Measurements from ENCODE around the gene SPAG16. TPM values are rescaled to one million over a fixed set of nuclear protein-coding genes. Genes with fewer than 3 reads are reported as not detected.

The SPAG16 gene
- total RNA-seq, 1 experiment from 2014 or later: 30.0 TPM

- no peak for TF ChIP-seq CTCF (conservative IDR thresholded peaks at IDR 0.05)
- TF ChIP-seq EZH2 (IDR thresholded peaks at IDR 0.05; ENCODE audit: low read depth): no peak
- H3F3A ChIP-seq (ENCODE audit: insufficient read depth, low read depth): no peaks in the 10 kb centered on the region
- H3K9me3 ChIP-seq (ENCODE audit: insufficient read depth, low read depth): no peaks in the 10 kb centered on the region
- POLR2A ChIA-PET (ENCODE audit: unreplicated experiment): no interaction called here
- CTCF ChIA-PET: no interaction called here
- no peaks in the 10 kb centered on the region for H3K9me2 ChIP-seq (ENCODE audit: insufficient read depth)
- intact Hi-C loops (cut with micrococcal nuclease; ENCODE audit: unreplicated experiment): no loop called here
- no peaks in the 10 kb centered on the region for H3K36me3 ChIP-seq (ENCODE audit: low read depth)
- H3K27me3 ChIP-seq (ENCODE audit: insufficient read depth, low read depth): no peaks in the 10 kb centered on the region
- no peaks in the 10 kb centered on the region for H3K4me1 ChIP-seq (replicated peaks; ENCODE audit: insufficient read depth)
- BruUV-seq (replicated peaks): no TSS peak
- H3K4me2 ChIP-seq: no peak overlapping the region
- no peaks in the 10 kb centered on the region for H3K79me2 ChIP-seq (ENCODE audit: low read depth)
- H2AFZ ChIP-seq: no peak overlapping the region; the same call in 1 of the 2 replicates
- H3K27ac ChIP-seq: no peak overlapping the region
- no peaks in the 10 kb centered on the region for H4K20me1 ChIP-seq (ENCODE audit: insufficient read depth)
- no peak overlapping the region for H3K4me3 ChIP-seq
- DNase-seq: no peak
Observed at GRCh38 chr2:213544940-213545339, 260.7 kb downstream of the SPAG16 start.

GRCh38 chr2:213545481-213545880 lies 261.2 kb downstream of the SPAG16 start:
- TF ChIP-seq EZH2 (IDR thresholded peaks at IDR 0.05; ENCODE audit: low read depth) (no peak), CTCF (conservative IDR thresholded peaks at IDR 0.05) (no peak)
- ChIA-PET POLR2A (ENCODE audit: unreplicated experiment) (no interaction called here), CTCF (no interaction called here)
- Histone ChIP-seq H3K4me1 (replicated peaks; ENCODE audit: insufficient read depth) (no peaks in the 10 kb centered on the region), H3K27ac (no peak overlapping the region), H3K36me3 (ENCODE audit: low read depth) (no peaks in the 10 kb centered on the region), H3F3A (ENCODE audit: insufficient read depth, low read depth) (no peaks in the 10 kb centered on the region), H3K4me2 (no peak overlapping the region), H2AFZ (no peak overlapping the region), H4K20me1 (ENCODE audit: insufficient read depth) (no peaks in the 10 kb centered on the region), H3K27me3 (ENCODE audit: insufficient read depth, low read depth) (no peaks in the 10 kb centered on the region), H3K79me2 (ENCODE audit: low read depth) (no peaks in the 10 kb centered on the region), H3K9me2 (ENCODE audit: insufficient read depth) (no peaks in the 10 kb centered on the region), H3K9me3 (ENCODE audit: insufficient read depth, low read depth) (no peaks in the 10 kb centered on the region), H3K4me3 (no peak overlapping the region)
- no peak for DNase-seq
- BruUV-seq (replicated peaks): no TSS peak
- intact Hi-C loops (cut with micrococcal nuclease; ENCODE audit: unreplicated experiment): no loop called here

- CTCF ChIA-PET: no interaction called here
- DNase-seq: no peak
- Histone ChIP-seq H3K27me3 (ENCODE audit: insufficient read depth, low read depth) (no peaks in the 10 kb centered on the region), H3K27ac (no peak overlapping the region), H3K36me3 (ENCODE audit: low read depth) (no peaks in the 10 kb centered on the region), H3K9me3 (ENCODE audit: insufficient read depth, low read depth) (no peaks in the 10 kb centered on the region), H3F3A (ENCODE audit: insufficient read depth, low read depth) (no peaks in the 10 kb centered on the region), H2AFZ (no peak overlapping the region), H3K79me2 (ENCODE audit: low read depth) (no peaks in the 10 kb centered on the region), H4K20me1 (ENCODE audit: insufficient read depth) (no peaks in the 10 kb centered on the region), H3K4me1 (replicated peaks; ENCODE audit: insufficient read depth) (no peaks in the 10 kb centered on the region), H3K4me3 (no peak overlapping the region), H3K4me2 (no peak overlapping the region), H3K9me2 (ENCODE audit: insufficient read depth) (no peaks in the 10 kb centered on the region)
- intact Hi-C loops (cut with micrococcal nuclease; ENCODE audit: unreplicated experiment): no loop called here
- POLR2A ChIA-PET (ENCODE audit: unreplicated experiment): no interaction called here
- TF ChIP-seq CTCF (conservative IDR thresholded peaks at IDR 0.05): no peak
- no TSS peak for BruUV-seq (replicated peaks)
Observed at GRCh38 chr2:213545964-213546475, 261.8 kb downstream of the SPAG16 start.

Measured in PC-9 (cell line).